GM18858 (cell line): ENCODE measurements around the gene DGKB.

Source experiments
- ATAC-seq: cut with Tn5 transposase; IDR thresholded peaks from one replicate; pipeline ENCODE4 v1.9.1; 2021; ENCODE audit not compliant: unreplicated experiment

Gene DGKB

DNA sequence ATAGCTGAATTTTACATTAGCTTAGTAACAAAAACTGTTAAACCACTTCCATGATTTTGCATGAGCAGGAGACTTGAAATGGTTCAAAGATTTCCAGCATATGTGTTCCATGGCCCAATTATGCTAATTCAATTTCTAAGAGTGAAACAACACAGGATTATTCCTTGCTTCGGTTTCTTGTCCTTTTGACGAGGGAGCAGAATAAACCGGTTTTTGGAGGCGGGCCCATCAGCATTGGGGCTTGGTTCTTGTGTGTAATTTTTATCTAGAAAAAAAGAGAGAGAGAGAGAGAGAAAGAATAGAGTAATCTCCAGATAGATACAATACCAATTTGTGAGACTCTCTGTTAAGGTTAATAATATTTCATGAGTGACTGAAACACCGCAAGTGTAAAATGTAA lies 753.6 kb downstream of the DGKB start:
- ATAC-seq = no peak

DNA sequence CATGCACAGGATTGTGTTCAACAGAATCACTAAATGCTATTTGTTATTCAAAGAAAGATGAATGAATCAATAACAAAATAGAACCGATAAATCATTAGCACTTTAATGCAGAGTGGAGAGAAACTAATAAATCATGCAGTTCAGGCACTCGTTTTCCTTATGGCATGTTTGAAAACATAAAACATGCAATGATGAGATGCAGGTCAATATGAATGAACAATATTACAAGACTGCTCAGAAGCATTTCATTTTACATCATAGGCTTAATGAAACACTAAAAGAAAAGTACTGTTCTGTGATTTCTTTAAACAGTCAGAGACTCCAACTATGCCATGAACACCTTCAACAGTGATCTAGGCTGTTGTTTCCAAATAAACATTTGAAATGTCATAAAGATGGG lies 755.0 kb downstream of the DGKB start:
- ATAC-seq = no peak

DNA sequence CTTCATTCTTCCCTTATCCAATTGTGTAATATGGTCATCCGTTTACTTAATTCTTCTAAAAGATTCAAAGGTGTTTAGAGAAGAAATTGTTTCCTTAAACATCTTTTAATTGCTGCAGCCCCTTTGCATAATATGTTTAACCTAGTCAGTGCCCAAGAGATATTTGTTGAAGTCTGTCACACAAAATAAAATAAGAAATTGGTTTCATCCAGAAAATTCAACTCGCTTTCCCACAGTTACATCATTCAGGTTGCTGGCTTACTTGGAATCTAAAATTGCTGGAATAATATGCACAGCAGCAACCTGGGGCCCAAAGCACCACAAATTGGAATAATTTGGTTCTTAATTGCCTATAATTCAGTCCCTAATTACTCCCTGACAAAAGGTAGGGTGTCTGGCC lies 758.0 kb downstream of the DGKB start:
- ATAC-seq = no peak

DNA sequence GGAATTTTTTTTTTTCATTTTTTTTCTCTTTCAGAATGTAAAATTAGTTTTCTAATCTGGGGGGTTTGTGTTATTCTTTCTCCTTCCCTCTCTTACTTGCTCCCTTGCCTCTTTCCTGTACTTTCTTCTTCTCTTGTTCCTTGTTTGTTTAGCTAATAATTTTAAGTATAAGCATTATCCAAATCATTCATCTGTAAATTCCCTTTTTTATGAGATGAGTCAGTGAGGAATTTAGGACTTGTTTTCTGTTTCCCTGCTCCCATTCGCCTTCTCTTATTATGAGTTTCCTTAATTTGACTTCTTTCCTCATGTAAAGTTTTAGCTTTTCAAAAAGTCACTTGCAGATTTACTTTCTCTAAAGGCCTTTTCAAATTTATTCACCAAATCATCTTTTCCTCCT lies 758.4 kb downstream of the DGKB start:
- ATAC-seq = no peak

DNA sequence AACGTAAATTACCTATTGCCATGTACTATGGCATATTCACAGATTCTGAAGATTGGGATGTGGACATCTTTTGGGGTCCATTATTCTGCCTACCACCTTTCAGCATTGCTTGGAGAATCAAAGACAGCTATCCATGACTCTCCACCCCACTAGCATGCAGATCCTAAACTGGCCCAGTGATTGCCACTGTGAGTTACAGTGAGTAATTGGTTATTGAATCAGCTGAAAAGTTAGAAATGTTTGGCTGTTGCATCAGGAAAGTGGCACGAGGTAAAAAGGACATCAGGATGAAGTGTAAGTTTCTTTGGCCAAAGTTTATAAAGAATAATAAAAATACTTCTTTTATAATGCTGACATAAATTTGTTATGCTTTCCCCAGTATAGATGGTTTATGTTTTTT lies 764.9 kb downstream of the DGKB start:
- no peak for ATAC-seq

DNA sequence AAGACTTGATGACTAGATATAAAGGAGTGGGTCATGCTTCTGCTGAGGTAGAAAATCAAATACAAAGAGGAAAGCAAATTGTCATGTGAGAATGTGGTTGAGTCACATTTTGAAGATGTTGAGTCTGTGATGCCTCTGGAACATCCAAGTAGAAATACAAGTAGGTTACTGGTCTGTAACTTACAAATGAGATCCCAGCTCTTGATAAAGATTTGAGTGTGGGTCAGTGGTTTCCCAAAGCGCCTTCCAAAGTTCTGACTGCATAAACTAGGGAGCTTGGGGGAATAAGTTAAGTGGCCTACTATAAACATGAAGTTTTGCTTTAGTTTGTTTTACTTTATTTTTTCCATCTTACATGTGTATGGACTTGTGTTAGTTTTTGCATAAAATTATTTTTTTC lies 768.8 kb downstream of the DGKB start:
- ATAC-seq = no peak

DNA sequence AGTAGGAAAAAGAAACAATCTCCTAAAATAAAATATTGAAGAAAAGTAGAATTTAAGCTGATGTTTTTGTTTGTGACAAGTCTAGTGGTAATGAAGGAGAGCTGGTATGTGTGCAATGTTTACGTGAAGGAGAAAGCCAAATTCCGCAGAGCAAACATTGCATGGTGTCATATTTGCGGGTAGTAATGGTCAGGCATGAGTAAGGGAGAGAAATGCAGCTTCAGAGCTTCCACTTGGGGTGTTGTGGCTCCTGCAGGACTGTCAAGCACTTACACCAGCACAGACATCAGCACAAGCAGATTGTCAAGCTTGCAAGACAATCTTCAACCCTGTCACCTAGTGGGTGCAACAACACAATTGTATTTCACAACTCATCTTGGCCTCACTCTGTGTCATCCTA lies 776.6 kb downstream of the DGKB start:
- no peak for ATAC-seq

DNA sequence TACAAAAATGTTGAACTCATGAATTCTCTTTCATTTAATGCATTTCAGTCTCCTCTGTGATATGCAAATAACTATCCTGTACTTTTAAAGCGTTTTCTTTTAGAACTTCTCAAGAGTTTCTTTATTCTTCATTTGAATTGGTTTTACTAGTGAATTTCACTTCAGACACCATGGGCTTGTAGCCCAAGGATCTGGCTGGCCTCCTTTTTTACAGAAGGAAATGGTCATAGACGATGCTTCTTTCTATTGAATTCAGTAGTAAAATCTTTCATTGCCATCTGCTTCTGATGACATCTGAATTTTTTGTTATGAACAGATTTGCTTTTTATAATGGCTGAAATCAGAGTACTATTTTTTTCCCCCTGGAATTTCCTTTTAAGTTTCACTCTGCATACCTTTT lies 777.8 kb downstream of the DGKB start:
- no peak for ATAC-seq

DNA sequence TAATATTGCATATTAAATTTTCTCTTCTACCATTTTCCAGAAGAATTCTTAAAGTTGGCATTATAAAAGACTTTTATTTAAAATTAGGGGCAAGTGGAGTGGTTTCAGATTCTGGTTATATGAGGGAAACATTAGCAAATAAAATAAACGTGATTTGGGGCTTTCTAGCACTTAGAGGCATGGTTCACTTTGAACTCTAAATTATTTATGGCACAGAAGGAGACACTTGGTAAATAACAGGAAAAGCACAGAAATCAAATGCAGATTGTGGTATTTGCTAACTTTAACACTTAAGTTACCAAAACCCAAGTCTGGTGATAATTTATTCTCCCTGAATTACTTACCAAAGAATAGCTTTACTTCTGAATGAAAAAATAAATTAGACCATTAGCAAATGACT lies 778.6 kb downstream of the DGKB start:
- ATAC-seq = no peak

DNA sequence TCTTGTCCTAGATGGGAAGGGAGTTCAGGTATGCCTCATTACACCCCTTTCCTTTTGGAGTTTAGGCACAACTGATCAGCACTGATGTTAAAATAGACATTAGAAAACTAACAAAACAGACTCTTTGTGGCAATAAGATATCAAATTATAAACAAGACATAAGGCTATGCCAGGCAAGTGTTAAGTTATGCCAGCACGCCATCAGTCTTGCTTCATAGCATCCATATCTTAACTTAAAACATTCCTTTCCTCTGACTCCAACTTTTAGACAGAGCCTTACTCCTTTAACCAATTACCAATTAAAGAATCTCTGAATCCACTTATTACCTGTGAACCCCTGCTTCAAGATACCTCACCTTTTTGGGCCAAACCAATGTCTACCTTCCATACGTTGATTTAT lies 786.9 kb downstream of the DGKB start:
- no peak for ATAC-seq

DNA sequence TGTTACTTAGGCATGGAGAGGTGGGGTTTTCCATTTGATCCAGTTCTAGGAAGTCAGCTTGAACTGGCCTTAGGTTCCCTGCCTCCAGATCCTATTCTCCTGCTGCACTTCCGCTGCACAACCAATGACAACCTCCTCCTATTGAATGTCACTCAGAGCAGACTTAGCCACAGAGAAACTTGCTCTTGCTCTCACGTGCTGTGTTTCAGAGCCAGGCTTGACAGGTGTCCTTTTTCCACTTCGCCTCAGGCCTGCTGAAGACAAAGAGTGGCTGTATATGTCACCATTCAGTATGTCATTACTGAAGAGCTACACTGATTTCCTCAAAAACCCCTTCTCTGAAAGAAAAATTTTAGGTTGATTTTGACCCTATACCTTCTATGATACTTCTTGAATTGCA lies 797.7 kb downstream of the DGKB start:
- ATAC-seq = no peak

DNA sequence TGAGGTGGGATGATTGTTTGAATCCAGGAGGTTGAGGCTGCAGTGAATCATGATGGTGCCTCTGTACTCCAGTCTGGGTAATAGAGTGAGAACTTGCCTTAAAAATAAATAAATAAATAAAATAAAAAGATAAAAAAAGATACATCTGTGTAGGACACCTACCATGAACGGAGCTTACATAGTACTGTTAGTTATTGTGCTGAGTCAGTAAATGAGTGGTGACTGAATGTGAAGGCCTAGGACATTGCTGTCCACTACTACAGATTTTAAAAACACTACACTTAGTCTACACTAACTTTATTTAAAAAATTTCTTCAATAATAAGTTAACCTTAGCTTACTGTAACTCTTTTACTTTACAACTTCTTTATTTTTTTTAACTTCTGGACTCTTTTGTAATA lies 806.4 kb downstream of the DGKB start:
- no peak for ATAC-seq

DNA sequence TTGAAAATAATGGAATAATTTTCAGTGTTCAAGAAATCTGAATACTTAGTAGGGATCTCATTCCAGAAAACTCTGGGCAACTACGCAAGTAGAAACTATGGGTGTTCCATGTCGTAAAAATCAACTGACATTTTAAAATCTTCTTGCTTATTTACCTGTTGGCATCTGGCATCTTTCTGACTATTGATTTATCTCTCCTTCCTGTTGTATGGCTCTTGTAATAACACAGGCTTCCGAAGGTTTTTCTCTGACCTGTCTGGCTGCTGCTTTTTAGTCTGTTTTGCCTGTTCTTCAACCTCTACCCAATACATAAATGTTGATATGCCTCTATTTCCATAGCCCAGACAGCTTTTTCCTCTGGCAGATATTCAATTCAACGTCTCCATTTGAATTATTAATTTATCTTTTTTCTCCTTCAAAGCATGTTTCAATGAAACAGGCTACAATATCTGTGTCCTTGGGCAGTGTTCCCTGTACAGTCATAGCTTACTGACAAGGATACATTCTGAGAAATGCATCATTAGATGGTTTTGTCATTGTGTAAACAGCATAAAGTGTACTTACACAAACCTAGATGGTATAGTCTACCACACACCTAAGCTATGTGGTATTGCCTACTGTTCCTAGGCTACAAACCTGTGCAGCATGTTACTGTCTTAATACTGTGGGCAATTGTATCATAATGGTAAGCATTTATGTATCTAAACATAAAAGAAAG lies 807.2 kb downstream of the DGKB start:
- ATAC-seq = no peak
